ENCODE results near the gene DYRK3.

DYRK3 gene

DNA sequence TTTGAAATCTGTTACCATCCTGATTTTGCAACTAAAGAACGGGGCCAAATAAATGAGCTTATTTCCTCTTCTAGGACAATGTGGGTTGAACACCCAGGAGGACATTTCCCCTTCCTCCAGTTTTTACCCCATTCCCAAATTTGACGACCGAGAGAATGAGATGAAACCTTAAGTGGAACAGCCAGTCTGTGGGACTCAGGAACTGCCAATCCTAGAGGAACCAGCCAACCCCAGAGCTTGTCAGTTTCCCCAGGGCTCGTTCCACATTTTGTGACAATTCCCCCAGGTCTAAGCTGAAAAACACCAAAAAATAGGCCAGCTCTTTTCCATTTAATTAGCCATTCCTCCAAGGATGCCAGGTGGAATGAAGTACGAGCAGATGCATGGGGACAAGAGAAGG lies 28.0 kb downstream of the DYRK3 start:
- CTCF ChIA-PET = interaction anchor here (0.6 to 42.9 kb wide), 52 partner anchors 1 to 838 kb away, joined by 3 to 1486 read pairs (median 7); partner anchors contain the start of genes DYRK3, EIF2D, MAPKAPK2 and RASSF5

DNA sequence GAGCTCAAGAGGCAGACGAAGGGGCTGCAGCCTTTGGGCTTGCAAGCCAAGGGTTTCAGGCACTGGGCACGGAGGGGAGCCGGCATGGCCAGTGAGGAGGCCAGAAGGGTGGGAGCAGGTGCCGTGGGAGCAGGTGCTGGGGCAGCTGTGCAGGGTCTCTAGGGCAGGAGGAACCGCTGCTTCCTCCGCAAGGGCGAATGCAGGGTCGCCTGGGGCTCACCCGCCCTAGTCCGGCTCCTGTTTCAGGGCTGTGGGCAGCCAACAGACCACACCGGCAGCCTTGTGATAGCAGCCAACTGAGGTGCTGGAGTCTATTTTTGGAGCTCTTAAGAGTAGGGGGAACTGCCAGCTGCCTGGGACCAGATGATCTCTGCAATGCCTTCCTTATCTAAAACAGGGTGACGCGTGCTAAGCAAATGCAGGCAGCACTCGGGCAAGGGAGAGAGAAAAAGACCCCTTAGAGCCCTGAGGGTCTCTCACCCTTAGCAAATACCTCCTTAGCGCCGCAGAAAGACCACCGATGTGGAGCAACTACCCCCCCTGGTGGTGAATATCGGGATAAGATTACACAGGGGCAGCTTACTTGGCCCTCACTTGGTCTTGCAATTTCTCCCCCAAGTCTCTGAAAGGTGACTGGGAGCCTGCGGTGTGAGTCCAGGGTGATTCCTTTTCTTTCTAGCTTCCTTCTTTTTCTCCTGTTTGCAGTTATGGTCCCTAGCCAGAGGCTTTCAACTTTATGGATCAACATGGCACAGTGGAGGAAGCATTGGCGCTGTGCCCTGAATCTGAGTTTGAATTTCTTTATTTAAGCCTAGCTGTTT lies 28.7 kb downstream of the DYRK3 start:
- CTCF ChIA-PET = interaction anchor here (0.6 to 42.9 kb wide), 65 partner anchors 2 to 837 kb away, joined by 3 to 1486 read pairs (median 5); partner anchors contain the start of genes DYRK3, EIF2D, IL19 and MAPKAPK2

More for the DNA sequence above, 28.0 kb downstream of the DYRK3 start:
- no peak for DNase-seq (ENCODE audit: low read depth, low spot score)
- no peak overlapping the region for H3K4me3 ChIP-seq (ENCODE audit: low read depth, low read length)
- POLR2A ChIA-PET = interaction anchor here (2.0 kb wide), 1 partner anchor 28 kb away, joined by 16 read pairs; the partner anchor contains the start of gene DYRK3
- TF ChIP-seq, protein P1, sequence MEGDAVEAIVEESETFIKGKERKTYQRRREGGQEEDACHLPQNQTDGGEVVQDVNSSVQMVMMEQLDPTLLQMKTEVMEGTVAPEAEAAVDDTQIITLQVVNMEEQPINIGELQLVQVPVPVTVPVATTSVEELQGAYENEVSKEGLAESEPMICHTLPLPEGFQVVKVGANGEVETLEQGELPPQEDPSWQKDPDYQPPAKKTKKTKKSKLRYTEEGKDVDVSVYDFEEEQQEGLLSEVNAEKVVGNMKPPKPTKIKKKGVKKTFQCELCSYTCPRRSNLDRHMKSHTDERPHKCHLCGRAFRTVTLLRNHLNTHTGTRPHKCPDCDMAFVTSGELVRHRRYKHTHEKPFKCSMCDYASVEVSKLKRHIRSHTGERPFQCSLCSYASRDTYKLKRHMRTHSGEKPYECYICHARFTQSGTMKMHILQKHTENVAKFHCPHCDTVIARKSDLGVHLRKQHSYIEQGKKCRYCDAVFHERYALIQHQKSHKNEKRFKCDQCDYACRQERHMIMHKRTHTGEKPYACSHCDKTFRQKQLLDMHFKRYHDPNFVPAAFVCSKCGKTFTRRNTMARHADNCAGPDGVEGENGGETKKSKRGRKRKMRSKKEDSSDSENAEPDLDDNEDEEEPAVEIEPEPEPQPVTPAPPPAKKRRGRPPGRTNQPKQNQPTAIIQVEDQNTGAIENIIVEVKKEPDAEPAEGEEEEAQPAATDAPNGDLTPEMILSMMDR (IDR thresholded peaks at IDR 0.05; ENCODE audit: insufficient read depth, low read length, missing control alignments) = no peak

DNA sequence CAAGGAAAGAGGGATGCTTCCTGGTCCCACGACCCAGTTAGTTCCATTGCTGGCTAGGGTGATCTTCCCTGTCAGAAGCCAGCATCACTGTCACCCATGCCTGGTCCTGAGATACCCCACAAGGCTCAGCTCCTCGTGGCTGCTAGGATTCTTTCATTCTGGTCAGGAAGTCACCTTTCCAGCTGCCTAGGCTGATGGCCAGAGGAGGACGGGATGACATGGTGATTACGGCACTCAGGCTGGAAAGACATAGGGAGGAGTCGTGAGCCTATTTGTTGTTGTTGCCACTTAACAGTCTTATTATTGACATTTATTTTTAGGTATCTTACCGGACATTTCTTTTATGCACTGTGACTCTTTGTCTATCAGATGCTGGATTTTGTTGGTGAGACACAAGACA lies 29.4 kb downstream of the DYRK3 start:
- DNase-seq (ENCODE audit: low read depth, low spot score) = no peak
- TF ChIP-seq, protein P1 (IDR thresholded peaks at IDR 0.05; ENCODE audit: insufficient read depth, low read length, missing control alignments) = no peak
- CTCF ChIA-PET = interaction anchor here (0.8 to 42.9 kb wide), 46 partner anchors 2 to 837 kb away, joined by 3 to 1486 read pairs (median 8); partner anchors contain the start of genes DYRK3, EIF2D, IL19 and MAPKAPK2
- no peak overlapping the region for H3K4me3 ChIP-seq (ENCODE audit: low read depth, low read length)
- POLR2A ChIA-PET = interaction anchor here (2.0 kb wide), 1 partner anchor 29 kb away, joined by 16 read pairs; the partner anchor contains the start of gene DYRK3

More for the DNA sequence above, 28.7 kb downstream of the DYRK3 start:
- POLR2A ChIA-PET = interaction anchor here (2.0 kb wide), 1 partner anchor 29 kb away, joined by 16 read pairs; the partner anchor contains the start of gene DYRK3
- no peak for DNase-seq (ENCODE audit: low read depth, low spot score)
- H3K4me3 ChIP-seq (ENCODE audit: low read depth, low read length) = no peak overlapping the region; the same call in 1 of the 2 replicates
- TF ChIP-seq, protein P1 (IDR thresholded peaks at IDR 0.05; ENCODE audit: insufficient read depth, low read length, missing control alignments) = peak; percentile 66

DNA sequence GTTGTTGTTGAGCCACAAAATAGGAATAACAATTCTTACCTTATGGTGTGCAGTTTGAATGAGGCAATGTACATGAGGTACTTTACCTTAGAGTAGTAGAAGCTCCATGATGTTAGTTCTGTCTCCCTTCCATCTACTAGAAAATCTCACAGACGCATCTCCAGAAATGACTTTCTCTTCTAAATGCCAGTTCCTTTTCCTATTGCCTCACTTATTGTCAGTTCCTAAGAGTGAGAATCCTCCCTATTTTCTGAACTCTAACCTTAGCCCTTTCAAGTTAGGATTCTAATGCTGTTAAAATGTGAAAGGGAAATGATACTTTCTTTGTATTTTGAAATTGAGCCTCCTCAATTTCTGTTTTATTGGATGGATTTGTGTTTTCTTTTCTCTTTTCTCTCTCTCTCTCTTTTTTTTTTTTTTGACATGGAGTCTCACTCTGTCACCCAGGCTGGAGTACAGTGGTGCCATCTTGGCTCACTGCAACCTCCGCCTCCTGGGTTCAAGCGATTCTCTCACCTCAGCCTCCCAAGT lies 30.8 kb downstream of the DYRK3 start:
- POLR2A ChIA-PET = no interaction called here
- TF ChIP-seq, protein P1 (IDR thresholded peaks at IDR 0.05; ENCODE audit: insufficient read depth, low read length, missing control alignments) = no peak
- H3K4me3 ChIP-seq (ENCODE audit: low read depth, low read length) = no peak overlapping the region
- DNase-seq (ENCODE audit: low read depth, low spot score) = no peak
- CTCF ChIA-PET = interaction anchor here (1.0 to 42.9 kb wide), 16 partner anchors 4 to 317 kb away, joined by 3 to 1486 read pairs (median 24); partner anchors contain the start of genes DYRK3 and EIF2D

DNA sequence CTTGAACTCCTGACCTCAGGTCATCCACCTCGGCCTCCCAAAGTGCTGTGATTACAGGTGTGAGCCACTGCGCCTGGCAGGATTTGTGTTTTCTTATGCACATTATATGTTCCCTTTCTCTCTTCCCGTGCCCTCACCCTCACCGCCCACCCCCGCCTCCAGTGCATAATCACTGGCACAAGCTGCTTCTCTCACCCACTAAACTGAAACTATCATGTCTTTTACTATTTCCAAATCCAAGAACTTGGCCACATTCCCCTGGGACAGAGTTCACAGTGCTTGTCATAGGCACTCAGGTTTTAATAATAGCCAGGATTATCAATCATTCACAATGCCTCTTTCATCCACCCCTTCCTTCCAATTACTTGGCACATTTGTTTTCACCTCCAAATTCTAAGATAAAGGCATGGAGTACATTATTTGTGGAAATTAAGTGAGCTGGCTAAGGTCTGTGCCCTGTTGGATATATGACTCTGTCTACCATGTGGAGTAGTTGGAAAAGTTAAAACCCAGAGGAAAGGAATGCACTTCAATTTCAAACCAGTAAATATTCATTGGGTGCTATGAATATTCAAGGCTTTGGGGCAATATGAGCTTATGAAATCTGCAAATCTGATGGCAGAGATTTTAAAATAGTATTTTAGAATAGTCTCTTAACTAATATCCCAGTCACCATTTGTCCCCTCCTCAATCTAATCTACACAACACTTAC lies 31.8 kb downstream of the DYRK3 start:
- ChIA-PET CTCF (interaction anchor here (0.6 to 42.9 kb wide), 13 partner anchors 5 to 246 kb away, joined by 3 to 1486 read pairs (median 8); partner anchors contain the start of genes DYRK3 and EIF2D), POLR2A (no interaction called here)
- no peak overlapping the region for H3K4me3 ChIP-seq (ENCODE audit: low read depth, low read length)
- DNase-seq (ENCODE audit: low read depth, low spot score) = no peak
- TF ChIP-seq, protein P1 (IDR thresholded peaks at IDR 0.05; ENCODE audit: insufficient read depth, low read length, missing control alignments) = no peak

All from AG04449 (cell line).